Brain microvascular endothelial cell (primary cell): Measurements from ENCODE around the gene MARCHF9.

Experiments
- DNase-seq: peaks from one replicate; pipeline ENCODE4 v3.0.0-alpha.2; 2020
- H3K27ac ChIP-seq: fragments of 250-450 bp; sonication (Bioruptor Pico); 2 replicates; pipeline ENCODE4 v1.5.1; 2020; ENCODE audit warnings: mild to moderate bottlenecking, moderate library complexity
- H3K27me3 ChIP-seq: fragments of 250-450 bp; sonication (Bioruptor Pico); replicated peaks from 2 replicates; pipeline ENCODE4 v1.5.1; 2020; ENCODE audit warnings: mild to moderate bottlenecking
- H3K36me3 ChIP-seq: fragments of 250-450 bp; sonication (Bioruptor Pico); replicated peaks from 2 replicates; pipeline ENCODE4 v1.5.1; 2020; ENCODE audit warnings: mild to moderate bottlenecking
- H3K4me3 ChIP-seq: 2 replicates; pipeline ENCODE4 v1.5.1; 2011; ENCODE audit warnings: low read depth, mild to moderate bottlenecking, control low read depth, low read length, moderate library complexity
- CTCF ChIP-seq: IDR thresholded peaks from 2 replicates; pipeline ENCODE4 v1.5.1; 2011; ENCODE audit warnings: low read depth, mild to moderate bottlenecking, moderate library complexity, low read length, control low read depth, inconsistent platforms; ENCODE audit errors: missing control alignments
- in situ Hi-C: cut with HindIII; loops from 2 replicates; pipeline ENCODE4 v1.10.0; 2017; ENCODE audit warnings: low sequenced_read_pairs, low pct_ligation_motif_present

Gene MARCHF9

GRCh38 chr12:57736741-57737466, 18.0 kb upstream of the MARCHF9 start:
- H3K36me3 ChIP-seq = no peaks in the 10 kb centered on the region
- DNase-seq = no peak
- H3K4me3 ChIP-seq = no peak overlapping the region
- TF ChIP-seq CTCF = no peak
- H3K27me3 ChIP-seq = peaks cover 48% of the 10 kb centered on the region
- no peak overlapping the region for H3K27ac ChIP-seq
- in situ Hi-C loops = no loop called here

GRCh38 chr12:57737467-57738460, 17.1 kb upstream of the MARCHF9 start:
- peak; percentile 39 for TF ChIP-seq CTCF
- no peak overlapping the region for H3K4me3 ChIP-seq
- in situ Hi-C loops = no loop called here
- no peak for DNase-seq
- H3K27me3 ChIP-seq = peaks cover 48% of the 10 kb centered on the region
- no peak overlapping the region for H3K27ac ChIP-seq
- H3K36me3 ChIP-seq = no peaks in the 10 kb centered on the region

DNA sequence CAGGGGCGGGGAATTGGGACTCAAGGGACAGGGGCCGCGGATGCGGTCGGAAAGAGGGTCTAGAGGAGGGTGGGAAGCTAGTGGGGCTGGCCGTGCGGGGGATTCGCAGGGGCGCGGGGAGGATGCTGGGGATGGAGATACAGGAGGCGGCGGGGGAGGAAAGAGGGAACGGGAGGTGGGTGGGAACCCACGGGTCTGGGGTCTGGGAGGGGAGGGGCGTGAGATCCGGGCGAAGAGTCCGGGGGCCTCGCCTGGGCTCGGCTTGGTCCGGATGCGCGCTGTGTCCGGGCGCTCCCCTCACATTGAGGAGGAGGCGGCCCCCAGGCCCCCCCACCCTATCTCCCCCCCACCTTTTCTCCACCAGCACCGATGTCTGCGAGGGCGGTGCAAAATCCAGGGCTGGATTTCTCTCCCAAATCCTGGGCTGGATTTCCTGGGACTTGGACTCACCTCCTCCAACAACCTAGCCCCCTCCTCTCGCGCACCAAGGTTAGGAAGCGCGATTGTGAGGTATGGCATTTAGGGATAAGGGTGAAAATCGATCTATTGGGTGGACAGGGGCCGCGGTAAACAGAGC, 16.2 kb upstream of the MARCHF9 start, which contains the start of gene AGAP2:
Gene AGAP2 (minus strand): TSS at position 82 of the 577 bp plus-strand sequence. CDS start 496 bp downstream, outside the sequence.
- H3K27ac ChIP-seq = no peak within 1 kb of the TSS
- H3K36me3 ChIP-seq = no peaks in the 10 kb centered on the region
- no peak for TF ChIP-seq CTCF
- H3K4me3 ChIP-seq = peak within 1 kb of the TSS; percentile 9
- in situ Hi-C loops = no loop called here
- peaks cover 48% of the 10 kb centered on the region for H3K27me3 ChIP-seq
- DNase-seq = no peak

DNA sequence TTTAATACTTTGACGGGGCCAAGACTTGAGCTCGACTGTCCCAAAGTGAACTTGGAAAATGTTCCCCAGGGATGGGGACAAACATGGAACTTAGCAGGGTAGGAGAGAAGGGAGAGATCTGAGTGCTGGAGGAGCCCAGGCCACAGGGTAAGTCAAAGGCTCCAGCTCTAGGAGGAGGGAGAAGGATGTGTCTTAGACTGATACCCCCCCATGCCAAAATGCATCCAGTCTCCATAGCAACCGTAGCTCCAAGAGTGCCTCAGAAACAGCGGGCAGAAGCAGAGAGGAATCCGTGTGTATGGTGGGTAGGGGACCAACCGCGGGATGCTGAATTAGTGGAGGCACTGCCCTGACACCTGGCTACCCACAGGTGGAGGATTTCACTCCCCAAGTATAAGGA, 15.5 kb upstream of the MARCHF9 start:
- no peak for DNase-seq
- Histone ChIP-seq H3K36me3 (no peaks in the 10 kb centered on the region), H3K27me3 (peaks cover 48% of the 10 kb centered on the region), H3K4me3 (no peak overlapping the region), H3K27ac (no peak overlapping the region)
- in situ Hi-C loops = no loop called here
- TF ChIP-seq CTCF = no peak

DNA sequence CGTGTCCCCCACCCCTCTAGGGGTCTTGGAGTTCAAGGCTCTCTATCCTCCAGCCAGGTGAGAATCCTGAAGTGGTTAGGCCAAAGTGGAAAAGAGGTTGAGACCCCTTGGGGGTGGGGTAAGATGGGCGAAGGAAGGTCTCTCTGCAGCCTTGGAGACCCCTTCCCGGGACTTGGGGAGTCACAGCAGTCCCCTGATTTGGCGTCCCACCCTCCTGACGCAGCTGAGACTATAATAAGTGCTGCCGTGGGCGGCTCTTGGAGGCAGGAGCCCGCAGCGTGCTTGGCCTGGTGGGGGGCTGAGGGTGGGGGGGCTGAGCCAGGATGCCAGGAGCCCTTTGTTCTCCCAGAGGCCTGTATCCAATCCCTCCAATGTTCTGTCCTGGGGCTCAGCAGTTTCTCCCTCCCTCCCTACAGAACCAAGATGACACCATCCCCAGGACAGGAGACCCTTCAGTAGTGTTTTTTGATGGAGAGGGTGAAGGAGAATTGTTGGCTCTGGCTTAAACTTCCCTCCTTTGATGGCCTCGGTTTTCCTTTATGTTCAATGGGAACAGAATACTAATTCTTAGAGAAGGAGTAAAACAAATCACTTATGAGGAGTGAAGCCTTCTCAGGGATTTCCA, 14.9 kb upstream of the MARCHF9 start:
- no peak for TF ChIP-seq CTCF
- Histone ChIP-seq H3K27me3 (peaks cover 48% of the 10 kb centered on the region), H3K4me3 (no peak overlapping the region), H3K36me3 (peaks cover 1% of the 10 kb centered on the region), H3K27ac (no peak overlapping the region)
- DNase-seq = no peak
- in situ Hi-C loops = no loop called here
